ENCODE measurements around the gene PPP1R3F. TPM values are rescaled to one million over a fixed set of nuclear protein-coding genes. Genes with fewer than 3 reads are reported as not detected.

The PPP1R3F gene
- total RNA-seq, 4 donors from 2014 or later: 12.0 to 27.5 (median 17.0) TPM

GRCh38 chrX:49258749-49259124 is 10.9 kb upstream of the PPP1R3F start:
- TF ChIP-seq POLR2AphosphoS5 (IDR thresholded peaks at IDR 0.05): no peak
- TF ChIP-seq CTCF (IDR thresholded peaks at IDR 0.05): no peak
- TF ChIP-seq POLR2A (IDR thresholded peaks at IDR 0.05): no peak
- TF ChIP-seq EP300 (IDR thresholded peaks at IDR 0.05): no peak
- H3K4me1 ChIP-seq: no peaks in the 10 kb centered on the region
- no peak overlapping the region for H3K4me3 ChIP-seq
- no peak overlapping the region for H3K27ac ChIP-seq
- H3K9me3 ChIP-seq: no peaks in the 10 kb centered on the region
- no peaks in the 10 kb centered on the region for H3K36me3 ChIP-seq
- WGBS, 2 donors (ENCODE audit: low coverage in 1 of 2): no CpG with 5 or more reads among the region's 5 CpGs
- no peak for ATAC-seq
- no peaks in the 10 kb centered on the region for H3K27me3 ChIP-seq

GRCh38 chrX:49260221-49260985 is 9.2 kb upstream of the PPP1R3F start:
- Histone ChIP-seq H3K4me1 (no peaks in the 10 kb centered on the region), H3K4me3 (no peak overlapping the region), H3K27me3 (no peaks in the 10 kb centered on the region), H3K27ac (no peak overlapping the region), H3K36me3 (no peaks in the 10 kb centered on the region), H3K9me3 (no peaks in the 10 kb centered on the region)
- no CpG with 5 or more reads among the region's 17 CpGs for WGBS, 2 donors (ENCODE audit: low coverage in 1 of 2)
- TF ChIP-seq POLR2AphosphoS5 (IDR thresholded peaks at IDR 0.05) (no peak), POLR2A (IDR thresholded peaks at IDR 0.05) (no peak)
- no peak for ATAC-seq

DNA sequence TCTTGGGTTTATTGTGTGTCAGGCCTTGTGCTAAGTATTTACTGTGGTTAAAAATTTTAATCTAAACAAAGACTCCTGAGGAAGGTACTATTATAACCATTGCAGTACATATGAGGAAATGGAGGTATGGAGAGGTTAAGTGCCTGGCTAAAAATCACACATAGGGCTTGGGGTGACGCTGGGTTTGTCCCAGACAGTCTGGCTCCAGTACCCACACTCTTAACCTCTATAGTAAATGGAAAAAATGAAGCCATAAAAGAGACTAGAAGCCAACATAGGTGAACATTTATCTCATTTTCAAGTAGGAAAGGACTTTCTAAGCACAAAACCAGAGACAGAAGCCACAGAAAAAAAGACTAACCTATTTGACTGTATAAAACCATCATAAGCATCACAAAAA is 7.0 kb upstream of the PPP1R3F start:
- 33 to 80% methylated on average over 1 of the region's 1 CpG for WGBS, 2 donors (ENCODE audit: low coverage in 1 of 2)
- no peak for ATAC-seq
- TF ChIP-seq POLR2AphosphoS5 (IDR thresholded peaks at IDR 0.05) (no peak), POLR2A (IDR thresholded peaks at IDR 0.05) (no peak), CTCF (IDR thresholded peaks at IDR 0.05) (no peak), EP300 (IDR thresholded peaks at IDR 0.05) (no peak)

DNA sequence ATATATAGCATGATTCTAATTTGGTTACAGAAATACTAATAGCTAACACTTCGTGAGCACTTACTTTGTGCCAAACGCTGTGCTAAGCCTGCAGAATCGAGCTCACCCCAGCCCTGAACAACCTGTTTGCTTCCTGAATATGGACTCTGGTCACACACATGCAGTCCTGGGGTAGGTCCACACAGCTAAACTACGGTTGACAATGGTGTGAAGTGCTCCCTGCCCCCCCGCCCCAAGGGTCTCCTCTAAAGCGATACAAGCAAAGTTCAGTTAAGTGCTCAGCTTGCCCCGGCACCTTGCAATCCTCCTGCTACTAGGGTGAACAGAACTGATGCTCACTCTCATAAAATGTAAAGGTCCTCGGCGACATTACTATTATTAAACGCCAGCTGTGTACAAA is 6.0 kb upstream of the PPP1R3F start:
- TF ChIP-seq POLR2A (IDR thresholded peaks at IDR 0.05) (no peak), CTCF (IDR thresholded peaks at IDR 0.05) (no peak), EP300 (IDR thresholded peaks at IDR 0.05) (no peak), POLR2AphosphoS5 (IDR thresholded peaks at IDR 0.05) (no peak)
- no peak overlapping the region for H3K27ac ChIP-seq
- ATAC-seq: no peak
- no peaks in the 10 kb centered on the region for H3K9me3 ChIP-seq
- no peaks in the 10 kb centered on the region for H3K36me3 ChIP-seq
- WGBS, 2 donors (ENCODE audit: low coverage in 1 of 2): 68 to 79% methylated on average over 4 to 6 of the region's 10 CpGs
- H3K4me1 ChIP-seq: no peaks in the 10 kb centered on the region
- H3K27me3 ChIP-seq: no peaks in the 10 kb centered on the region
- H3K4me3 ChIP-seq: no peak overlapping the region

More for the DNA sequence above, 7.0 kb upstream of the PPP1R3F start:
- no peaks in the 10 kb centered on the region for H3K36me3 ChIP-seq
- H3K4me1 ChIP-seq: no peaks in the 10 kb centered on the region
- H3K27me3 ChIP-seq: no peaks in the 10 kb centered on the region
- no peak overlapping the region for H3K27ac ChIP-seq
- H3K4me3 ChIP-seq: no peak overlapping the region
- no peaks in the 10 kb centered on the region for H3K9me3 ChIP-seq

GRCh38 chrX:49264460-49264859 is 5.1 kb upstream of the PPP1R3F start, which contains the start of gene FOXP3:
TSS of gene FOXP3 (minus strand) at chrX:49264710. CDS start at chrX:49258505, 6,205 bp downstream.
- no peak for TF ChIP-seq POLR2AphosphoS5 (IDR thresholded peaks at IDR 0.05)
- no peak for TF ChIP-seq POLR2A (IDR thresholded peaks at IDR 0.05)
- no peak for TF ChIP-seq CTCF (IDR thresholded peaks at IDR 0.05)
- no peak for TF ChIP-seq EP300 (IDR thresholded peaks at IDR 0.05)
- Histone ChIP-seq H3K27me3 (no peaks in the 10 kb centered on the region), H3K9me3 (no peaks in the 10 kb centered on the region), H3K36me3 (no peaks in the 10 kb centered on the region), H3K4me1 (no peaks in the 10 kb centered on the region), H3K27ac (no peak within 1 kb of the TSS), H3K4me3 (no peak within 1 kb of the TSS)
- no peak for ATAC-seq
- 76 to 82% methylated on average over 2 to 8 of the region's 11 CpGs for WGBS, 2 donors (ENCODE audit: low coverage in 1 of 2)
